H9 (cell line): Measurements from ENCODE around the gene CD151. TPM values are rescaled to one million over a fixed set of nuclear protein-coding genes. Genes with fewer than 3 reads are reported as not detected.

Experiments used
- DNase-seq: peaks from one replicate; pipeline ENCODE4 v3.0.0-alpha.2; 2017
- H2AFZ ChIP-seq: one replicate; pipeline ENCODE4 v1.6.1; 2013; ENCODE audit warnings: mild to moderate bottlenecking, low read length, control low read depth, moderate library complexity
- H2AK5ac ChIP-seq: 2 replicates; pipeline ENCODE4 v1.6.1; 2013; ENCODE audit warnings: low read length, control low read depth, mixed read lengths; ENCODE audit not compliant: insufficient read length
- H2BK120ac ChIP-seq: one replicate; pipeline ENCODE4 v1.6.1; 2013; ENCODE audit warnings: low read depth, mild to moderate bottlenecking, low read length, control low read depth, inconsistent platforms; ENCODE audit not compliant: poor library complexity, severe bottlenecking
- H2BK12ac ChIP-seq: 2 replicates; pipeline ENCODE4 v1.6.1; 2013; ENCODE audit warnings: low read length, control low read depth, mixed read lengths, low read depth; ENCODE audit not compliant: insufficient read length
- H2BK15ac ChIP-seq: 2 replicates; pipeline ENCODE4 v1.6.1; 2013; ENCODE audit warnings: low read depth, low read length, control low read depth
- H2BK20ac ChIP-seq: one replicate; pipeline ENCODE4 v1.6.1; 2013; ENCODE audit warnings: low read depth, mild to moderate bottlenecking, low read length, control low read depth, inconsistent platforms; ENCODE audit not compliant: poor library complexity, severe bottlenecking
- H2BK5ac ChIP-seq: 2 replicates; pipeline ENCODE4 v1.6.1; 2013; ENCODE audit warnings: low read length, control low read depth, mixed read lengths; ENCODE audit not compliant: insufficient read length
- H3K14ac ChIP-seq: 2 replicates; pipeline ENCODE4 v1.6.1; 2013; ENCODE audit warnings: low read length, control low read depth; ENCODE audit not compliant: insufficient read depth
- H3K18ac ChIP-seq: 2 replicates; pipeline ENCODE4 v1.6.1; 2013; ENCODE audit warnings: low read depth, mild to moderate bottlenecking, mixed read lengths, low read length, control low read depth; ENCODE audit not compliant: insufficient read length
- H3K23ac ChIP-seq: 2 replicates; pipeline ENCODE4 v1.6.1; 2013; ENCODE audit warnings: low read length, control low read depth, mixed read lengths, low read depth; ENCODE audit not compliant: insufficient read length
- H3K23me2 ChIP-seq: 2 replicates; pipeline ENCODE4 v1.6.1; 2013; ENCODE audit warnings: low read depth, mild to moderate bottlenecking, mixed read lengths, low read length, control low read depth; ENCODE audit not compliant: insufficient read length, poor library complexity, severe bottlenecking
- H3K27ac ChIP-seq: 2 replicates; pipeline ENCODE4 v1.5.1; 2013; ENCODE audit warnings: low read length, control low read depth, mixed read lengths, low read depth; ENCODE audit not compliant: insufficient read length
- H3K27me3 ChIP-seq: 2 replicates; pipeline ENCODE4 v1.6.1; 2013; ENCODE audit warnings: low read length, control low read depth, inconsistent platforms; ENCODE audit not compliant: insufficient read depth
- H3K4ac ChIP-seq: 2 replicates; pipeline ENCODE4 v1.6.1; 2013; ENCODE audit warnings: low read depth, mild to moderate bottlenecking, control low read depth, inconsistent platforms, low read length, moderate library complexity
- H3K4me1 ChIP-seq: 2 replicates; pipeline ENCODE4 v1.6.1; 2013; ENCODE audit warnings: low read length, control low read depth, inconsistent platforms; ENCODE audit not compliant: insufficient read depth
- H3K4me2 ChIP-seq: 2 replicates; pipeline ENCODE4 v1.6.1; 2013; ENCODE audit warnings: low read length, control low read depth, mixed read lengths; ENCODE audit not compliant: insufficient read length, insufficient read depth
- H3K56ac ChIP-seq: 2 replicates; pipeline ENCODE4 v1.6.1; 2013; ENCODE audit warnings: low read depth, mild to moderate bottlenecking, mixed read lengths, low read length, control low read depth; ENCODE audit not compliant: insufficient read length
- H3K79me1 ChIP-seq: 2 replicates; pipeline ENCODE4 v1.6.1; 2013; ENCODE audit warnings: low read depth, mild to moderate bottlenecking, moderate library complexity, low read length, control low read depth, inconsistent platforms; ENCODE audit not compliant: insufficient read depth, poor library complexity, severe bottlenecking
- H3K79me2 ChIP-seq: 2 replicates; pipeline ENCODE4 v1.6.1; 2013; ENCODE audit warnings: low read length, control low read depth, inconsistent platforms; ENCODE audit not compliant: insufficient read depth
- H3K9ac ChIP-seq: 2 replicates; pipeline ENCODE4 v1.6.1; 2013; ENCODE audit warnings: low read length, control low read depth, mixed read lengths; ENCODE audit not compliant: insufficient read length; ENCODE audit errors: extremely low read depth
- H3K9me3 ChIP-seq: one replicate; pipeline ENCODE4 v1.6.1; 2013; ENCODE audit warnings: low read depth, low read length, inconsistent platforms; ENCODE audit not compliant: control insufficient read depth
- H3T11ph ChIP-seq: one replicate; pipeline ENCODE4 v1.6.1; 2013; ENCODE audit warnings: mild to moderate bottlenecking, low read length, control low read depth, inconsistent platforms
- H4K20me1 ChIP-seq: one replicate; pipeline ENCODE4 v1.6.1; 2013; ENCODE audit not compliant: control insufficient read depth, insufficient read length, insufficient read depth
- H4K5ac ChIP-seq: 2 replicates; pipeline ENCODE4 v1.6.1; 2013; ENCODE audit warnings: low read depth, mild to moderate bottlenecking, mixed read lengths, low read length, control low read depth; ENCODE audit not compliant: insufficient read length
- H4K8ac ChIP-seq: replicated peaks from 2 replicates; pipeline ENCODE4 v1.6.1; 2013; ENCODE audit warnings: low read length, control low read depth, mixed read lengths, low read depth; ENCODE audit not compliant: insufficient read length
- H4K91ac ChIP-seq: 2 replicates; pipeline ENCODE4 v1.6.1; 2013; ENCODE audit warnings: low read depth, mild to moderate bottlenecking, moderate library complexity, mixed read lengths, low read length, control low read depth; ENCODE audit not compliant: insufficient read length
- H3K27ac Mint-ChIP-seq, 3 experiments: 2 replicates in 2 of 3; 3 replicates in 1 of 3; pipeline ENCODE4 v1.8.0; 2020 to 2021; ENCODE audit warnings: mixed read lengths in 3 of 3, mild to moderate bottlenecking in 1 of 3, moderate library complexity in 1 of 3
- H3K27me3 Mint-ChIP-seq: 2 replicates; pipeline ENCODE4 v1.8.0; 2021; ENCODE audit warnings: low read depth, mild to moderate bottlenecking, moderate library complexity, mixed read lengths
- H3K36me3 Mint-ChIP-seq, 3 experiments: 2 replicates in 2 of 3; 3 replicates in 1 of 3; pipeline ENCODE4 v1.8.0; 2020 to 2021; ENCODE audit warnings: low read depth in 3 of 3, mixed read lengths in 3 of 3; ENCODE audit not compliant: insufficient read depth in 1 of 3
- H3K4me1 Mint-ChIP-seq, 2 experiments: 2 replicates each; pipeline ENCODE4 v1.8.0; 2020; ENCODE audit warnings: mixed read lengths in 2 of 2
- H3K4me3 Mint-ChIP-seq, 2 experiments: 2 replicates in 1 of 2; 3 replicates in 1 of 2; pipeline ENCODE4 v1.8.0; 2020 to 2021; ENCODE audit warnings: mild to moderate bottlenecking in 2 of 2, mixed read lengths in 2 of 2, moderate library complexity in 1 of 2
- H3K9me3 Mint-ChIP-seq, 2 experiments: 2 replicates in 1 of 2; 3 replicates in 1 of 2; pipeline ENCODE4 v1.8.0; 2020; ENCODE audit warnings: mild to moderate bottlenecking in 2 of 2, mixed read lengths in 2 of 2, moderate library complexity in 1 of 2
- WGBS: extraction: QIAGEN DNeasy Blood & Tissue Kit; methylation state at CpG from one replicate; pipeline ENCODE4 v1.1.7; 2013; ENCODE audit warnings: missing lambda C conversion rate, low lambda C conversion rate, mixed read lengths; ENCODE audit not compliant: insufficient read length; ENCODE audit errors: extremely low coverage; 5-methylcytosine and 5-hydroxymethylcytosine counted together
- total RNA-seq: library from RNA; stranded (reverse); gene quantifications from 2 replicates; pipeline ENCODE4 v1.2.1, GENCODE V29; 2021
- TF ChIP-seq, protein P1 (sequence below): fragments of 200-600 bp; sonication (generic); conservative IDR thresholded peaks from 3 replicates; pipeline ENCODE4 v1.8.0; 2021; ENCODE audit warnings: antibody characterized with exemption, mild to moderate bottlenecking

CD151 gene
- total RNA-seq, 1 experiment from 2014 or later: 138 TPM

GRCh38 chr11:825366-826226 lies 7.2 kb upstream of the CD151 start:
- Histone ChIP-seq H2BK15ac (no peak overlapping the region), H3K79me2 (no peaks in the 10 kb centered on the region), H2BK5ac (no peak overlapping the region), H3K79me1 (no peaks in the 10 kb centered on the region), H3K4me1 (no peaks in the 10 kb centered on the region; the same call in 1 of the 2 replicates), H3K18ac (no peak overlapping the region), H2BK20ac (no peak overlapping the region), H4K8ac (no peak overlapping the region), H3K9me3 (no peaks in the 10 kb centered on the region), H3K23me2 (peaks cover 21% of the 10 kb centered on the region), H3K4ac (no peak overlapping the region), H3K27me3 (peaks cover under 1% of the 10 kb centered on the region; the same call in 1 of the 2 replicates), H3K9ac (no peak overlapping the region), H4K20me1 (no peaks in the 10 kb centered on the region), H4K5ac (no peak overlapping the region), H4K91ac (no peak overlapping the region), H2AFZ (no peak overlapping the region), H3T11ph (no peak overlapping the region), H3K4me2 (no peak overlapping the region), H3K14ac (no peak overlapping the region), H3K56ac (no peak overlapping the region), H2AK5ac (no peak overlapping the region), H3K27ac (no peak overlapping the region), H2BK120ac (no peak overlapping the region), H3K23ac (no peak overlapping the region), H2BK12ac (no peak overlapping the region)
- peaks cover 21% of the 10 kb centered on the region for H3K27me3 Mint-ChIP-seq
- H3K9me3 Mint-ChIP-seq: no peaks in the 10 kb centered on the region; a peak in 1 of 5 replicates
- no peak overlapping the region for H3K27ac Mint-ChIP-seq
- DNase-seq: no peak
- H3K4me3 Mint-ChIP-seq: no peak overlapping the region; a peak in 1 of 5 replicates
- peaks cover 23 to 31% of the 10 kb centered on the region in 2 experiments for H3K4me1 Mint-ChIP-seq
- peaks cover 0 to 26% (median 13%) of the 10 kb centered on the region in 3 experiments for H3K36me3 Mint-ChIP-seq
- no CpG with 5 or more reads among the region's 12 CpGs for WGBS
- TF ChIP-seq, protein P1, sequence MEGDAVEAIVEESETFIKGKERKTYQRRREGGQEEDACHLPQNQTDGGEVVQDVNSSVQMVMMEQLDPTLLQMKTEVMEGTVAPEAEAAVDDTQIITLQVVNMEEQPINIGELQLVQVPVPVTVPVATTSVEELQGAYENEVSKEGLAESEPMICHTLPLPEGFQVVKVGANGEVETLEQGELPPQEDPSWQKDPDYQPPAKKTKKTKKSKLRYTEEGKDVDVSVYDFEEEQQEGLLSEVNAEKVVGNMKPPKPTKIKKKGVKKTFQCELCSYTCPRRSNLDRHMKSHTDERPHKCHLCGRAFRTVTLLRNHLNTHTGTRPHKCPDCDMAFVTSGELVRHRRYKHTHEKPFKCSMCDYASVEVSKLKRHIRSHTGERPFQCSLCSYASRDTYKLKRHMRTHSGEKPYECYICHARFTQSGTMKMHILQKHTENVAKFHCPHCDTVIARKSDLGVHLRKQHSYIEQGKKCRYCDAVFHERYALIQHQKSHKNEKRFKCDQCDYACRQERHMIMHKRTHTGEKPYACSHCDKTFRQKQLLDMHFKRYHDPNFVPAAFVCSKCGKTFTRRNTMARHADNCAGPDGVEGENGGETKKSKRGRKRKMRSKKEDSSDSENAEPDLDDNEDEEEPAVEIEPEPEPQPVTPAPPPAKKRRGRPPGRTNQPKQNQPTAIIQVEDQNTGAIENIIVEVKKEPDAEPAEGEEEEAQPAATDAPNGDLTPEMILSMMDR: no peak
